Parathyroid adenoma (tissue), 2 donors: ENCODE measurements around the gene EPHX1.

Experiments
- H2AFZ ChIP-seq: fragments of 300-600 bp; sonication (generic); one replicate; pipeline ENCODE4 v1.7.0; 2017; ENCODE audit warnings: antibody characterized with exemption, mild to moderate bottlenecking
- H3K27ac ChIP-seq: fragments of 300-600 bp; sonication (generic); one replicate; pipeline ENCODE4 v1.7.0; 2017
- H3K27me3 ChIP-seq: fragments of 300-600 bp; sonication (generic); one replicate; pipeline ENCODE4 v1.7.0; 2017; ENCODE audit warnings: low read length; ENCODE audit not compliant: control insufficient read depth, insufficient read depth
- H3K36me3 ChIP-seq: fragments of 300-600 bp; sonication (generic); one replicate; pipeline ENCODE4 v1.7.0; 2017; ENCODE audit warnings: low read length; ENCODE audit not compliant: control insufficient read depth, insufficient read depth
- H3K4me1 ChIP-seq: fragments of 300-600 bp; sonication (generic); one replicate; pipeline ENCODE4 v1.7.0; 2017; ENCODE audit warnings: control low read depth
- H3K4me2 ChIP-seq: fragments of 300-600 bp; sonication (generic); one replicate; pipeline ENCODE4 v1.7.0; 2017; ENCODE audit warnings: low read length
- H3K4me3 ChIP-seq: fragments of 300-600 bp; sonication (generic); one replicate; pipeline ENCODE4 v1.7.0; 2017; ENCODE audit warnings: low read depth, low read length
- H3K79me2 ChIP-seq: fragments of 300-600 bp; sonication (generic); one replicate; pipeline ENCODE4 v1.7.0; 2017; ENCODE audit warnings: control low read depth
- H3K9ac ChIP-seq: fragments of 300-600 bp; sonication (generic); one replicate; pipeline ENCODE4 v1.7.0; 2017; ENCODE audit warnings: mild to moderate bottlenecking
- H3K9me3 ChIP-seq: fragments of 300-600 bp; sonication (generic); one replicate; pipeline ENCODE4 v1.7.0; 2017; ENCODE audit warnings: low read length; ENCODE audit not compliant: control insufficient read depth
- CTCF ChIP-seq: fragments of 300-600 bp; sonication (generic); IDR thresholded peaks from one replicate; pipeline ENCODE4 v1.7.0; 2017; ENCODE audit warnings: antibody characterized with exemption, mild to moderate bottlenecking
- donor health status: primary hyperparathyroidism.

EPHX1 gene

DNA sequence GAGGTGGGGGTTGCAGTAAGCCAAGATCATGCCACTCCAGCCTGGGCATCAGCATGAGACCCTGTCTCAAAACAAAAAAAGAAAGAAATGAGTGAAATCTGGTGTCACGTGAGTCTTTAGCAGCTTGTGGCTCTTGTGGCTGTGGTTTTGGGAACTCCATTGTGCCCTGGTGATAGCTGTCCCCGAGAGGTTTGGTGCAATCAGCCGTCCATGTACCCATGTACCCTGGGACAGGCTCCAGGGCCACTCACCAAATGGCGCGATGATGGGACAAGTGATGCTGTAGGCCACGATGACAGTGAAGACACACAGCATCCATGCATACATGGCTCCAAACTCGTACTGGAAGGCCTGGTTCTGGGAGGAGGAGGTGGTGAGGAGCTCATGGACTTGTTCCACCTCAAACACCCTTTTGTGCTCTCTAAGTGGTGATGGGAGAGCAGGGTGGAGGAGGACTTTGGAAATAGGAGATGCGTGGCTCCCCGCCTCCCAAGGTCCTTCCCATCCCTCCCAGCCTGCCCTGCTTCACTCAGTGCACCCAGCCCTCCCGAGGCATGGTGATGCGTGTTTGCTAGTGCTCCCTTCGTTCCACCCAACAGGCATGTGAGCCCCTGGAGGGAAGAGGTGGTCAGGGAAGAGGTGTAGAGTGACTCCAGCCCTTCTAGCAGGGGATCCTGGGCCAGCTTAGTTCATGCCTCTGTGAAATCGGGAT, 42.6 kb downstream of the EPHX1 start:
- H3K27me3 ChIP-seq: no peaks in the 10 kb centered on the region
- H3K79me2 ChIP-seq: no peaks in the 10 kb centered on the region
- H3K9ac ChIP-seq: no peak overlapping the region
- H3K9me3 ChIP-seq: no peaks in the 10 kb centered on the region
- H3K36me3 ChIP-seq: no peaks in the 10 kb centered on the region
- H2AFZ ChIP-seq: no peak overlapping the region
- TF ChIP-seq CTCF: no peak
- H3K27ac ChIP-seq: no peak overlapping the region
- no peaks in the 10 kb centered on the region for H3K4me1 ChIP-seq
- no peak overlapping the region for H3K4me2 ChIP-seq
- H3K4me3 ChIP-seq: no peak overlapping the region

GRCh38 chr1:225853441-225853840, 43.5 kb downstream of the EPHX1 start:
- no peak for TF ChIP-seq CTCF
- H2AFZ ChIP-seq: no peak overlapping the region
- H3K4me1 ChIP-seq: no peaks in the 10 kb centered on the region
- H3K36me3 ChIP-seq: no peaks in the 10 kb centered on the region
- no peak overlapping the region for H3K27ac ChIP-seq
- H3K9me3 ChIP-seq: no peaks in the 10 kb centered on the region
- no peaks in the 10 kb centered on the region for H3K27me3 ChIP-seq
- H3K9ac ChIP-seq: no peak overlapping the region
- no peaks in the 10 kb centered on the region for H3K79me2 ChIP-seq
- H3K4me3 ChIP-seq: no peak overlapping the region
- H3K4me2 ChIP-seq: no peak overlapping the region

DNA sequence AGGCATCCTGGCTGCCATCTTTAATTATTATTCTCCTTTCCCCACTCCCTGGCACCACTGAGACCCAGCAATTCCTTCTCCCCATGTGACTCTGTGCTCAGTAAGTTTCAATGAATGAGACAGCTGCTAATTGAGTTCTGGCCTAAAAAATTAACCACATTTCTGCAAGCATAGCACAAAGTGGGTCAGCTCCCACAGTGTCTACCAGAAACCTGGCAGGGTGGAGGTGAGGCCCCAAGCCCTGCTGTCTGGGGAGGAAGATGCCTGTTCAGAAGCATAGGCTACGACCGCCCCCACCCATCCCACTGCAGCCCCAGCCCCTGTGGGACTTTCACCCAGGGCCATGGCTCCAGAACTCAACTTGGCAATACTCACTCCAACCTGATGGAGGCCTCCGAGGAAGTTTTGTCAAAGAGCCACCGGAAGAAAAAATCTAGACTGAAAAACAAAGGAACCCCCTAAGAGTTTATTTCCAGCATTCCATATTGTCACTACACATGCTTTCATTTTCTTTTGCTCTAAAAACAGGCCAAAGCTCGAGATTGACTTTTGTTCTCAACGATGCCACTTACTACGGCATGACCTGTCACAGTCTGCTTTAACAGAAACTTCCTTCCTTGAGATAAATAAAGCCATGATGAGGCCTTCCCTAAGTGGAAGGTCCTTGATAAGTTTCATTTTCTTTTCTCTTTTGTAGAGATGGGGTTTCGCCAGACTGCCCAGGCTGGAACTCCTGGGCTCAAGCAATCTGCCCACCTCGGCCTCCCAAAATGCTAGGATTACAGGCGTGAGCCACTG, 45.8 kb downstream of the EPHX1 start:
- H3K27me3 ChIP-seq: no peaks in the 10 kb centered on the region
- H3K4me3 ChIP-seq: no peak overlapping the region
- no peak overlapping the region for H2AFZ ChIP-seq
- H3K4me2 ChIP-seq: no peak overlapping the region
- H3K4me1 ChIP-seq: no peaks in the 10 kb centered on the region
- H3K9me3 ChIP-seq: no peaks in the 10 kb centered on the region
- no peaks in the 10 kb centered on the region for H3K79me2 ChIP-seq
- TF ChIP-seq CTCF: no peak
- no peak overlapping the region for H3K27ac ChIP-seq
- no peaks in the 10 kb centered on the region for H3K36me3 ChIP-seq
- H3K9ac ChIP-seq: no peak overlapping the region

- no peaks in the 10 kb centered on the region for H3K79me2 ChIP-seq
Measured at GRCh38 chr1:225857256-225857655, 47.3 kb downstream of the EPHX1 start.

More at GRCh38 chr1:225857256-225857655, 47.3 kb downstream of the EPHX1 start:
- H3K36me3 ChIP-seq: no peaks in the 10 kb centered on the region
- no peak overlapping the region for H3K9ac ChIP-seq
- H3K27me3 ChIP-seq: no peaks in the 10 kb centered on the region
- H3K27ac ChIP-seq: no peak overlapping the region
- H3K4me3 ChIP-seq: no peak overlapping the region
- TF ChIP-seq CTCF: no peak
- no peak overlapping the region for H3K4me2 ChIP-seq
- H3K9me3 ChIP-seq: no peaks in the 10 kb centered on the region
- no peak overlapping the region for H2AFZ ChIP-seq
- no peaks in the 10 kb centered on the region for H3K4me1 ChIP-seq
